Renal pelvis (tissue), 12 donors: ENCODE results near the gene OMG. TPM values are rescaled to one million over a fixed set of nuclear protein-coding genes. Genes with fewer than 3 reads are reported as not detected.
"Not testable (repeated sequence)": the region's sequence is repeated elsewhere in the genome, so short reads cannot be mapped to it uniquely, and the experiment has no call there.

ENCODE experiments used
- DNase-seq: peaks from one replicate; pipeline ENCODE4 v3.0.0-alpha.2; 2013
- long read RNA-seq, 16 experiments: transcript quantifications; one replicate each; lab custom pipeline, GENCODE V29; 2026
- polyA plus RNA-seq, 3 donors: library from polyadenylated mRNA; unstranded; fragments of 120-200 nt; gene quantifications; one replicate each; pipeline ENCODE4 v1.2.1, GENCODE V29; 2013; ENCODE audit not compliant: insufficient read length in 3 of 3

OMG gene
- under 1 TPM; 0.35 to 0.41 (median 0.37) TPM for polyA plus RNA-seq
- long read RNA-seq, donor 1, result 0 reads
- long read RNA-seq, donor 2, result 0 reads
- long read RNA-seq, donor 3, result 0 reads
- long read RNA-seq, donor 4, result 0 reads
- long read RNA-seq, donor 5, partial matches to known transcripts, result 0 of 1 reads
- long read RNA-seq, donor 5, other reads (novel, unspliced or antisense), result 0 of 1 reads
- long read RNA-seq, donor 6, result 0 reads
- long read RNA-seq, donor 7, result 0 reads
- long read RNA-seq, donor 8, result 0 reads
- long read RNA-seq, donor 9, result 0 reads
- long read RNA-seq, donor 10, result 0 reads
- long read RNA-seq, donor 11, partial matches to known transcripts, result 0 of 1 reads
- long read RNA-seq, donor 11, other reads (novel, unspliced or antisense), result 0 of 1 reads
- long read RNA-seq, donor 12, result 0 reads
- long read RNA-seq, donor 13, partial matches to known transcripts, result 0 of 1 reads
- long read RNA-seq, donor 13, other reads (novel, unspliced or antisense), result 0 of 1 reads
- long read RNA-seq, donor 14, result 0 reads
- long read RNA-seq, donor 15, result 0 reads
- long read RNA-seq, donor 16, partial matches to known transcripts, result 0 of 1 reads
- long read RNA-seq, donor 16, other reads (novel, unspliced or antisense), result 0 of 1 reads

- no peak for DNase-seq
Observed at GRCh38 chr17:31297090-31297489, at the start of gene OMG. Gene OMG (minus strand): TSS chr17:31297239. CDS start chr17:31296331, 908 bp downstream.

GRCh38 chr17:31345191-31345747, 48.2 kb upstream of the OMG start:
- not testable (repeated sequence) for DNase-seq

GRCh38 chr17:31339906-31340661, 43.0 kb upstream of the OMG start:
- no peak for DNase-seq

GRCh38 chr17:31329221-31329620, 32.2 kb upstream of the OMG start:
- no peak for DNase-seq

- DNase-seq, result no peak
Observed at GRCh38 chr17:31328160-31328535, 31.1 kb upstream of the OMG start.

- DNase-seq, result no peak
Observed at GRCh38 chr17:31327534-31328159, 30.6 kb upstream of the OMG start.

- no peak for DNase-seq
Observed at GRCh38 chr17:31323551-31323950, 26.5 kb upstream of the OMG start.

- DNase-seq, result no peak
Observed at GRCh38 chr17:31321966-31322365, 24.9 kb upstream of the OMG start.

GRCh38 chr17:31321481-31321880, 24.4 kb upstream of the OMG start, which contains the start of gene EVI2A:
Gene EVI2A (minus strand): TSS chr17:31321622. CDS start chr17:31319013, 2,609 bp downstream.
- DNase-seq, result no peak

GRCh38 chr17:31320791-31321190, 23.8 kb upstream of the OMG start:
- no peak for DNase-seq

- DNase-seq, result no peak
Observed at GRCh38 chr17:31320241-31320640, 23.2 kb upstream of the OMG start.

GRCh38 chr17:31318851-31319661, 22.0 kb upstream of the OMG start:
- DNase-seq, result no peak

- no peak for DNase-seq
Observed at GRCh38 chr17:31318298-31318801, 21.3 kb upstream of the OMG start.

GRCh38 chr17:31314782-31315100, 17.7 kb upstream of the OMG start:
- no peak for DNase-seq

- DNase-seq, result no peak
Observed at GRCh38 chr17:31313982-31314781, 17.1 kb upstream of the OMG start, which contains the start of gene EVI2B. Gene EVI2B (minus strand): TSS chr17:31314054. CDS start chr17:31305609, 8,445 bp downstream.

- not testable (repeated sequence) for DNase-seq
Observed at GRCh38 chr17:31312223-31312622, 15.2 kb upstream of the OMG start.

GRCh38 chr17:31311526-31311925, 14.5 kb upstream of the OMG start:
- DNase-seq, result no peak

- no peak for DNase-seq
Observed at GRCh38 chr17:31310886-31311285, 13.8 kb upstream of the OMG start.

GRCh38 chr17:31310260-31310659, 13.2 kb upstream of the OMG start:
- no peak for DNase-seq

GRCh38 chr17:31309556-31309955, 12.5 kb upstream of the OMG start:
- no peak for DNase-seq
